HG02759 (cell line): ENCODE data around the gene HRH1.
"Not testable (repeated sequence)": the region's sequence is repeated elsewhere in the genome, so short reads cannot be mapped to it uniquely, and the experiment has no call there.

Experiments used
- ATAC-seq: cut with Tn5 transposase; IDR thresholded peaks from one replicate; pipeline ENCODE4 v1.9.1; 2021; ENCODE audit warnings: mild to moderate bottlenecking, moderate library complexity; ENCODE audit not compliant: unreplicated experiment

Gene HRH1

DNA sequence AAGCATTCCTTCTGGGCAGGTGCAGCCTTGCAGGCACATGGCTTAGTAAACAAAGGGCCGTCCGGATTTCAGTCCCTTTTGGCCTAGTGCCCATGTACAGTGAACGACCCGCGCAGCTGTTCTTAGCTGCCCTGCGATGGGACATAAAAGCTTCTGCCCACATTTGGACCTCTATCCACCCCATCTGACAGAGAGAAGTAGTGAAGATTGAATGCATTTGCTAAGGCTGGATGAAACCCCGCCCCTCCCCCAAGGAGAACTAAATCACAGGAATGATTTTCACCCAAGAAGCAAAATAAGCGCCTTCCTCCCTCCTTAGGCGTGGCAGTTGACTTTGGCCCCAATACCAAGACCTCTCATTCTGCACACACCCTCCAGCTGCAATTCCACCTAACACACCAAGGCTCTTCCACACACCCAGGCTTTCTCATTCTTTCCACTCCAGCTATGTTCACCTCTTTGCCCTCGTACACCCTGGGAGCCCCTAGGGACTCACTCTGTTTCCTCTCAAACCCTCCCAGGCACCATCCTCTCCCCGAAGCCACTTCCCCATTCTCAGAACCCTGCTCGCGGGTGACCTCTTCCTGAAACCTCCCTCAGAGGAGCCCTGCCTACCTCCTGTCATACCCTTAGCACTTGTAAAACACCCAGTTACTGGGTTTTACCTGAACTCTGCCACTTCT, 14.1 kb upstream of the HRH1 start:
- ATAC-seq: peak; percentile 97

DNA sequence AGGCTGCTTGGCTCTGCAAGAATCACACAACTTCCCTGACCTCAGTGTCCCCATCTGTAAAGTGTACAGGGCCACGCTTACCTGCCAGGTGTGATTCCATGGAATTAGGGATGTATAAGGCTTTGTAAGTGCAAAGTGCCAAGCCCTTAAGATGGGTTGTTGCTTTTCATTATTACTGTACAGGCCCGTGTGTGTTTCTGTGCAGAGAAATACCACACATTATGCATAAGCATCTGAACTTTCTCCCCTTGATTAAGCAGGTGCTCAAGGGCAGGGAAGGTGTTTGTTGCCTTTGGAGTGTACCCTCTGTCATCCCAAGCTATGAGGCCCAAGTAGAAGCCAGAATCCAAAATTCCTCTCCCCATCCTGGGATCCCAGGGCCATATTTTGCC, 13.6 kb upstream of the HRH1 start:
- peak; percentile 32 for ATAC-seq

- ATAC-seq: no peak
These were observed 10.8 kb upstream of the HRH1 start for GRCh38 chr3:11143476-11143875.

DNA sequence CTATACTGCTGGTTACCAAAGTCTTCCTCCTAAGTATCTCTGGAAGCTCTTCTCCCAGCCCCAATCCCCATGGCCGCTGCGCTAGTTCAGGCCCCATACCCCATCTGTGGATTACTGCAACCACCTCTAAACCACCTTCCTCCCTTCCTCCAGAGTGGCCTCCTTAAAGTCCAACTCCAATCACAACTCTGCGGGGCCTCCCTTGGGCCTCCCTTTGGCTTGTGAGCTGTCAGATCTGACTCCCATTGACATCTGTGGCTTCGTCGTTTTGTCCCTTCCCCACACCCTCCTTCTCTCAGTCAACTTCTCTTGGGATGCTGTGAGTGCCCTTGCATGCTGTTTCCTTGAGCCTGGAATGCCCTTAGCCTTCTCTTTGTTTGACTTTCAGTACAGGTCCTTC, 9.3 kb upstream of the HRH1 start:
- no peak for ATAC-seq

- no peak for ATAC-seq
These were observed 8.4 kb upstream of the HRH1 start for GRCh38 chr3:11145888-11146287.

GRCh38 chr3:11146773-11147660, 7.3 kb upstream of the HRH1 start:
- ATAC-seq: no peak

DNA sequence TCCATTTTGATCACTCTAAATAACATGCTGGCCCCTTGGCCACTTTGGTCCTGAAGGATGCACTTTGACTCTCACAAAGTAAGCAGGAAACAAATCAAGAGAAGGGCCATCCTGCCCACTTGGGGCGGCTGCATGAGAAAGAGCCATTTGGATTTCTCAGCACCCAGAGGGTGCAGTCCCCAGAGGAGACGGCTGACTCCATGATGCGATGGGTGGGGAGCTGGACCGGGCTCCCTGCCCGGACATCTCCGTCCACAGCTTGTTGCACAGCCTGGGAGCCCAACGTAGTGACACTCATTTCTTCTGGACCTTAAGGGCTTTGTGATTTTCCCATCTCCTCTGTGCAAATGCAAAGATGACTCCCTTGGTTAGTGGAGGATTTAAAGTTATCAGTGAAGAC, 4.0 kb upstream of the HRH1 start:
- no peak for ATAC-seq

DNA sequence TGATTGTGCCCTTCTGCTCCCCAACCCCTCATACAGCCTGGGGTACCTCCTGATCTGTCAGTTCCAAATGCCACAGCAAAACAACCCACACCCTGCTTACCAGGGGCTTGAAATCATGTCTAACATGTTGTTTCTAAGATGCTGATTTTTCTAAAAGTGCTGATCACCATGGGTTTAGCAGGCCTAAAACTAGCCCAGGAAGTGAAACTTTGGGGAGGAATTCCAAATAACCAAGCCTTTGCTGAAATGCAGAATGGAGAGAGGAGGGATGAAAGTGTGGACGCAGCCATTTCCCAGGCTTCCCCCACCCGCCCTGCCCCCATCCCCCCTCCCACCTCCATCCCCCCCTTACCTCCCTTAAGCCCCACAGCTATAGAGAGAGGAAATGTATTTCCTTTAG, 2.0 kb upstream of the HRH1 start:
- no peak for ATAC-seq

DNA sequence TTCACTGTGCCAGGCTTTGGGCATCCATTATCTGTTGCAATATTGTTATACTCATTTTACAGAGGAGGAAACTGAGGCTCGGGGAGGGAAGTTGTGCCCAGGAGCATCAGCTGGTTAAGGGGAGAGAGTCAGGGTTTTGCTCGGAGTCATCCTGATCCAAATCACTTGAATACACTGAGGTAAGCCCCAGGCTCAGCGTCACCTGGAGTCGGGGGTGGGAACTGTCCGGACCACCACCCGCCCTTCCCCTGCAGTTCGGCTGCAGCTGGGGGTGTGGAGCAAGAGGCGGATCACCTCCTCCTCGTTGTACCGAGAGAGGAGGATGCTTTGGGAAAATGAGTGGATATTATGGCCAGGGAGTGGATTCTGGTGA, 646 bp downstream of the HRH1 start:
- no peak for ATAC-seq

DNA sequence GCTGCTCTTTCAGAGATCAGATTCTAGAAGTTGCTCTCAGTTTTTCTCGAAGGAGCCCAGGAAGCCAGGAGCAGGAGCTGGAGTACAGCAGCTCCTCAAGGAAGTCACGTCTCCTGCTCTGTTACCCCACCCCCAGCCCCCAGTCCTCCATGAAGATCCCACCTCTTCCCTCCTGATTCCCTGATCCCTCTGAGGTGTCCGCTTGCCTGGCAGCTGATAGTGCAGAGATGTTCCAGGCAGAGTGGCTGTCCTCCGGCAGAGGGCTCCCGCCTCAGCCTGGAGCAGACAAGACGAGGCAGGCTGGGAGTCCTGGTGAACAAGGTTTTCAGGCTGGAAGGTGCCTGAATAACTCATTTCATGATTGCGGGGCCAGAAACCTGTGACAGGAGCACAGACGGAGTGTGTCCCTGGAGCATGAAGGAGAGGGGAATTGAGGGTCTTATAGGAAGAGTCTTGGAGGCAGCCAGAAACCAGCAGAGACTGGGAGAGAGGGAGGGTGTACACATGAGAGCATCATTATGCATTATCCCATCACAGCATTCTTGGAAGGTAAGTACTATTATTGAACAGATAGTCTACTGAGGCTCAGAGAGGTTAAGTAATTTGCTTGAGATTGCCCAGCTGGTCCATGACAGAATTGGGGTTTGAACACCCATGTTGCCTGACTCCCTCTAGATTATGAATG, 1.2 kb downstream of the HRH1 start:
- ATAC-seq: no peak

DNA sequence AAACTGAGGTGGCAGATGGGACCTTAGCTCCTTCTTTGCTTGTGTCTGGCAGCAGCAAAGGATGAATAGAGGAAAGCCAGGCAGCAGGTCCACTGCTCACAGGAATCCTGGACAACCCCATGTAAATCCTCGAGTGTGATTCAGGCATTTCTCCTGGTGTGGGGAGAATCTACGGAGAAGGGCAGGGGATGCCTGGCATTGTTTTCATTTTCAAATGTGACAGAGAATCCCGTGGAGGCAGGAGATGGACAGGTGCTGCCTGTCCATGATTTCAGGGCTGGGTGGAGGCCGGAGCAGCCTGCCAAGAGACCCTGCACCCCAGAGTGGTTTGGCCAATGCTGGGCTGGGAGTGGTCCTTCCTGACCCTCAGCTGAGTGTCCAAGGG, 1.7 kb downstream of the HRH1 start:
- ATAC-seq: no peak

- ATAC-seq: no peak
These were observed 3.1 kb downstream of the HRH1 start for GRCh38 chr3:11157421-11157820.

DNA sequence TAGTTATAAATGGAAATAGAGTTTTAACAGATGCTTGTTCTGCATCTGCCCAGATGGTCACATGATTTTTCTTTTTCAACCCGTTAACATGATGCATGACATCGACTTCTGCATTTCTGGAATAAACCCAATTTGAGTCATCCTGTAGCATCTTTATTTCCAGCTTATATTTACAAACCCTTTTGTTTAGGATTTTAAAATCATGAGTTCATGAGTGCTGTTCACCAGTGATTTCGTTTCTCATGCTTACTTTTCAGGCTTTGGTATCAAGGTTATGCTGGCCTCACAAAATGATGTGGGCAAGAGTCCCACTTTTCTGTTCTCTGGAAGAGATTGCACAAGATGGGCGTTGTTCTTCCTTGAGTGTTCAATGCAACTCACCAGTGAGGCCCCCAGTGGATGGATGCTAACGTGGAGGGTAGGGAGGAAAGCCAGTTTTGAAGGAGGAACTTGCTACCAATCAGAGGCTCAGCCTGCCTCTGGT, 5.2 kb downstream of the HRH1 start:
- ATAC-seq: no peak

- ATAC-seq: no peak
These were observed 7.4 kb downstream of the HRH1 start for GRCh38 chr3:11161666-11162065.

DNA sequence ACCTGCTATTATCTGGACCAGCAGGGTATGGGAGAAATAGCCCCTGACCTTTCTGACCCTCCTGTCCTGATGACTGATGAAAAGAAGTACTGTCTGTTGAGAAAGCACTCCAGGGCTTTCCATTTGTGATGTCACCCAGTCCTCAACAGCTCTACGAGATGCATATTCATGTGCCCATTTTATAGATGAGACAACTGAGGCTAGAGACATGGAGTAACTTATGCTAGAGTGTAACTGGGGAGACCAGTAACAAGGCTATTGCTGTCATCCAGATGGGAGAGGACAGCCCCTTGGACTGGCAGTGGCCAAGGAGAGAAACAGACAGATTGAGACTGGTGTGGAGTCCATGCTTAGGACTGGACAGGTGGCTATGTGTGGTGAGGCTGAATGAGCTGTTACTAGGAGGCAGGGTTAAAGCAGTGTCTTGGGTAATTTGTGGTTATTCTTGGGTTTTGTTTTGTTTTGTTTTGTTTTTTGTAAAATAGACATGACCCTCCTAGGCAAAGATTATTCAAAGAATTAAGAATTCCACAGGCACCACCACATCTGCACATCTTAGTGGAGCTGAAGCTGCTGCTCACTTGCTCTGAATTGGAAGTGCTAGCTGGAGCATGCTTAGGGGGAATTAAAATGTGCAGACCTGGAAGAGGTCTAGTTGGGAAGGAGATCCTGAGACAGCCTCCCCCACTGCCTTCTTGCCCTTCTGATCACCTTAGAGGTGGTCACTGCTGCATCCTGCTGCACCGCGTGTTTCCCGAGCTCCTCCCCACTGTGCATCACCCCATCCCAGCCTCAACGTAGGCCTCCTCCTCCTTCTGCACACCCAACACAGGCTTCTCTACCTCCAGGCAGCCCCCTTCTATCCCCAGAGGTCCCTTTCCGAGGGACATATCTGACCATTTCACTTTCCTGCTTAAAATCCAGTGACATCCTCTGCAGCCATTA, 8.4 kb downstream of the HRH1 start:
- no peak for ATAC-seq

GRCh38 chr3:11164607-11165006, 10.3 kb downstream of the HRH1 start:
- no peak for ATAC-seq

- ATAC-seq: no peak
These were observed 11.2 kb downstream of the HRH1 start for GRCh38 chr3:11165476-11165875.

- not testable (repeated sequence) for ATAC-seq
These were observed 12.6 kb downstream of the HRH1 start for GRCh38 chr3:11166807-11167400.

GRCh38 chr3:11167590-11167989, 13.3 kb downstream of the HRH1 start:
- ATAC-seq: no peak

- ATAC-seq: no peak
These were observed 14.1 kb downstream of the HRH1 start for GRCh38 chr3:11168406-11168805.
